H9 (cell line): ENCODE data around the gene TTC13. TPM values are rescaled to one million over a fixed set of nuclear protein-coding genes. Genes with fewer than 3 reads are reported as not detected.

Experiments used
- DNase-seq: peaks from one replicate; pipeline ENCODE4 v3.0.0-alpha.2; 2017
- H2AFZ ChIP-seq: one replicate; pipeline ENCODE4 v1.6.1; 2013; ENCODE audit warnings: mild to moderate bottlenecking, low read length, control low read depth, moderate library complexity
- H2AK5ac ChIP-seq: 2 replicates; pipeline ENCODE4 v1.6.1; 2013; ENCODE audit warnings: low read length, control low read depth, mixed read lengths; ENCODE audit not compliant: insufficient read length
- H2BK120ac ChIP-seq: one replicate; pipeline ENCODE4 v1.6.1; 2013; ENCODE audit warnings: low read depth, mild to moderate bottlenecking, low read length, control low read depth, inconsistent platforms; ENCODE audit not compliant: poor library complexity, severe bottlenecking
- H2BK12ac ChIP-seq: 2 replicates; pipeline ENCODE4 v1.6.1; 2013; ENCODE audit warnings: low read length, control low read depth, mixed read lengths, low read depth; ENCODE audit not compliant: insufficient read length
- H2BK15ac ChIP-seq: 2 replicates; pipeline ENCODE4 v1.6.1; 2013; ENCODE audit warnings: low read depth, low read length, control low read depth
- H2BK20ac ChIP-seq: one replicate; pipeline ENCODE4 v1.6.1; 2013; ENCODE audit warnings: low read depth, mild to moderate bottlenecking, low read length, control low read depth, inconsistent platforms; ENCODE audit not compliant: poor library complexity, severe bottlenecking
- H2BK5ac ChIP-seq: 2 replicates; pipeline ENCODE4 v1.6.1; 2013; ENCODE audit warnings: low read length, control low read depth, mixed read lengths; ENCODE audit not compliant: insufficient read length
- H3K14ac ChIP-seq: 2 replicates; pipeline ENCODE4 v1.6.1; 2013; ENCODE audit warnings: low read length, control low read depth; ENCODE audit not compliant: insufficient read depth
- H3K18ac ChIP-seq: 2 replicates; pipeline ENCODE4 v1.6.1; 2013; ENCODE audit warnings: low read depth, mild to moderate bottlenecking, mixed read lengths, low read length, control low read depth; ENCODE audit not compliant: insufficient read length
- H3K23ac ChIP-seq: 2 replicates; pipeline ENCODE4 v1.6.1; 2013; ENCODE audit warnings: low read length, control low read depth, mixed read lengths, low read depth; ENCODE audit not compliant: insufficient read length
- H3K23me2 ChIP-seq: 2 replicates; pipeline ENCODE4 v1.6.1; 2013; ENCODE audit warnings: low read depth, mild to moderate bottlenecking, mixed read lengths, low read length, control low read depth; ENCODE audit not compliant: insufficient read length, poor library complexity, severe bottlenecking
- H3K27ac ChIP-seq: 2 replicates; pipeline ENCODE4 v1.5.1; 2013; ENCODE audit warnings: low read length, control low read depth, mixed read lengths, low read depth; ENCODE audit not compliant: insufficient read length
- H3K27me3 ChIP-seq: 2 replicates; pipeline ENCODE4 v1.6.1; 2013; ENCODE audit warnings: low read length, control low read depth, inconsistent platforms; ENCODE audit not compliant: insufficient read depth
- H3K4ac ChIP-seq: 2 replicates; pipeline ENCODE4 v1.6.1; 2013; ENCODE audit warnings: low read depth, mild to moderate bottlenecking, control low read depth, inconsistent platforms, low read length, moderate library complexity
- H3K4me1 ChIP-seq: 2 replicates; pipeline ENCODE4 v1.6.1; 2013; ENCODE audit warnings: low read length, control low read depth, inconsistent platforms; ENCODE audit not compliant: insufficient read depth
- H3K4me2 ChIP-seq: 2 replicates; pipeline ENCODE4 v1.6.1; 2013; ENCODE audit warnings: low read length, control low read depth, mixed read lengths; ENCODE audit not compliant: insufficient read length, insufficient read depth
- H3K56ac ChIP-seq: 2 replicates; pipeline ENCODE4 v1.6.1; 2013; ENCODE audit warnings: low read depth, mild to moderate bottlenecking, mixed read lengths, low read length, control low read depth; ENCODE audit not compliant: insufficient read length
- H3K79me1 ChIP-seq: 2 replicates; pipeline ENCODE4 v1.6.1; 2013; ENCODE audit warnings: low read depth, mild to moderate bottlenecking, moderate library complexity, low read length, control low read depth, inconsistent platforms; ENCODE audit not compliant: insufficient read depth, poor library complexity, severe bottlenecking
- H3K79me2 ChIP-seq: 2 replicates; pipeline ENCODE4 v1.6.1; 2013; ENCODE audit warnings: low read length, control low read depth, inconsistent platforms; ENCODE audit not compliant: insufficient read depth
- H3K9ac ChIP-seq: 2 replicates; pipeline ENCODE4 v1.6.1; 2013; ENCODE audit warnings: low read length, control low read depth, mixed read lengths; ENCODE audit not compliant: insufficient read length; ENCODE audit errors: extremely low read depth
- H3K9me3 ChIP-seq: one replicate; pipeline ENCODE4 v1.6.1; 2013; ENCODE audit warnings: low read depth, low read length, inconsistent platforms; ENCODE audit not compliant: control insufficient read depth
- H3T11ph ChIP-seq: one replicate; pipeline ENCODE4 v1.6.1; 2013; ENCODE audit warnings: mild to moderate bottlenecking, low read length, control low read depth, inconsistent platforms
- H4K20me1 ChIP-seq: one replicate; pipeline ENCODE4 v1.6.1; 2013; ENCODE audit not compliant: control insufficient read depth, insufficient read length, insufficient read depth
- H4K5ac ChIP-seq: 2 replicates; pipeline ENCODE4 v1.6.1; 2013; ENCODE audit warnings: low read depth, mild to moderate bottlenecking, mixed read lengths, low read length, control low read depth; ENCODE audit not compliant: insufficient read length
- H4K8ac ChIP-seq: replicated peaks from 2 replicates; pipeline ENCODE4 v1.6.1; 2013; ENCODE audit warnings: low read length, control low read depth, mixed read lengths, low read depth; ENCODE audit not compliant: insufficient read length
- H4K91ac ChIP-seq: 2 replicates; pipeline ENCODE4 v1.6.1; 2013; ENCODE audit warnings: low read depth, mild to moderate bottlenecking, moderate library complexity, mixed read lengths, low read length, control low read depth; ENCODE audit not compliant: insufficient read length
- H3K27ac Mint-ChIP-seq, 3 experiments: 2 replicates in 2 of 3; 3 replicates in 1 of 3; pipeline ENCODE4 v1.8.0; 2020 to 2021; ENCODE audit warnings: mixed read lengths in 3 of 3, mild to moderate bottlenecking in 1 of 3, moderate library complexity in 1 of 3
- H3K27me3 Mint-ChIP-seq: 2 replicates; pipeline ENCODE4 v1.8.0; 2021; ENCODE audit warnings: low read depth, mild to moderate bottlenecking, moderate library complexity, mixed read lengths
- H3K36me3 Mint-ChIP-seq, 3 experiments: 2 replicates in 2 of 3; 3 replicates in 1 of 3; pipeline ENCODE4 v1.8.0; 2020 to 2021; ENCODE audit warnings: low read depth in 3 of 3, mixed read lengths in 3 of 3; ENCODE audit not compliant: insufficient read depth in 1 of 3
- H3K4me1 Mint-ChIP-seq, 2 experiments: 2 replicates each; pipeline ENCODE4 v1.8.0; 2020; ENCODE audit warnings: mixed read lengths in 2 of 2
- H3K4me3 Mint-ChIP-seq, 2 experiments: 2 replicates in 1 of 2; 3 replicates in 1 of 2; pipeline ENCODE4 v1.8.0; 2020 to 2021; ENCODE audit warnings: mild to moderate bottlenecking in 2 of 2, mixed read lengths in 2 of 2, moderate library complexity in 1 of 2
- H3K9me3 Mint-ChIP-seq, 2 experiments: 2 replicates in 1 of 2; 3 replicates in 1 of 2; pipeline ENCODE4 v1.8.0; 2020; ENCODE audit warnings: mild to moderate bottlenecking in 2 of 2, mixed read lengths in 2 of 2, moderate library complexity in 1 of 2
- WGBS: extraction: QIAGEN DNeasy Blood & Tissue Kit; methylation state at CpG from one replicate; pipeline ENCODE4 v1.1.7; 2013; ENCODE audit warnings: missing lambda C conversion rate, low lambda C conversion rate, mixed read lengths; ENCODE audit not compliant: insufficient read length; ENCODE audit errors: extremely low coverage; 5-methylcytosine and 5-hydroxymethylcytosine counted together
- total RNA-seq: library from RNA; stranded (reverse); gene quantifications from 2 replicates; pipeline ENCODE4 v1.2.1, GENCODE V29; 2021
- TF ChIP-seq, protein P1 (sequence below): fragments of 200-600 bp; sonication (generic); conservative IDR thresholded peaks from 3 replicates; pipeline ENCODE4 v1.8.0; 2021; ENCODE audit warnings: antibody characterized with exemption, mild to moderate bottlenecking

The TTC13 gene
- total RNA-seq, 1 experiment from 2014 or later = 7.6 TPM

- Mint-ChIP-seq H3K27ac (no peak overlapping the region), H3K36me3 (peaks cover 0 to 21% (median 15%) of the 10 kb centered on the region in 3 experiments; a peak in 6 of 7 replicates), H3K27me3 (peaks cover 39% of the 10 kb centered on the region), H3K4me3 (no peak overlapping the region), H3K9me3 (peaks cover 19 to 25% of the 10 kb centered on the region in 2 experiments), H3K4me1 (no peaks in the 10 kb centered on the region)
- H3K9ac ChIP-seq = no peak overlapping the region
- no peak overlapping the region for H3K4me2 ChIP-seq
- H3T11ph ChIP-seq = no peak overlapping the region
- H3K56ac ChIP-seq = no peak overlapping the region
- H3K4ac ChIP-seq = no peak overlapping the region
- no peak overlapping the region for H4K5ac ChIP-seq
- no peak overlapping the region for H3K23ac ChIP-seq
- H3K4me1 ChIP-seq = no peaks in the 10 kb centered on the region
- H3K79me1 ChIP-seq = no peaks in the 10 kb centered on the region
- H2BK12ac ChIP-seq = no peak overlapping the region
- DNase-seq = no peak
- no peak overlapping the region for H2BK120ac ChIP-seq
- H3K27ac ChIP-seq = no peak overlapping the region
- H2BK5ac ChIP-seq = no peak overlapping the region
- no peak overlapping the region for H2BK15ac ChIP-seq
- H3K14ac ChIP-seq = no peak overlapping the region
- no peaks in the 10 kb centered on the region for H3K27me3 ChIP-seq
- H4K8ac ChIP-seq = no peak overlapping the region
- H3K9me3 ChIP-seq = no peaks in the 10 kb centered on the region
- no peak overlapping the region for H2AFZ ChIP-seq
- no peak overlapping the region for H3K18ac ChIP-seq
- H3K23me2 ChIP-seq = no peaks in the 10 kb centered on the region
- H2BK20ac ChIP-seq = no peak overlapping the region
- no peak overlapping the region for H4K91ac ChIP-seq
- no CpG with 5 or more reads among the region's 4 CpGs for WGBS
- no peak overlapping the region for H2AK5ac ChIP-seq
- H4K20me1 ChIP-seq = no peaks in the 10 kb centered on the region
- TF ChIP-seq, protein P1, sequence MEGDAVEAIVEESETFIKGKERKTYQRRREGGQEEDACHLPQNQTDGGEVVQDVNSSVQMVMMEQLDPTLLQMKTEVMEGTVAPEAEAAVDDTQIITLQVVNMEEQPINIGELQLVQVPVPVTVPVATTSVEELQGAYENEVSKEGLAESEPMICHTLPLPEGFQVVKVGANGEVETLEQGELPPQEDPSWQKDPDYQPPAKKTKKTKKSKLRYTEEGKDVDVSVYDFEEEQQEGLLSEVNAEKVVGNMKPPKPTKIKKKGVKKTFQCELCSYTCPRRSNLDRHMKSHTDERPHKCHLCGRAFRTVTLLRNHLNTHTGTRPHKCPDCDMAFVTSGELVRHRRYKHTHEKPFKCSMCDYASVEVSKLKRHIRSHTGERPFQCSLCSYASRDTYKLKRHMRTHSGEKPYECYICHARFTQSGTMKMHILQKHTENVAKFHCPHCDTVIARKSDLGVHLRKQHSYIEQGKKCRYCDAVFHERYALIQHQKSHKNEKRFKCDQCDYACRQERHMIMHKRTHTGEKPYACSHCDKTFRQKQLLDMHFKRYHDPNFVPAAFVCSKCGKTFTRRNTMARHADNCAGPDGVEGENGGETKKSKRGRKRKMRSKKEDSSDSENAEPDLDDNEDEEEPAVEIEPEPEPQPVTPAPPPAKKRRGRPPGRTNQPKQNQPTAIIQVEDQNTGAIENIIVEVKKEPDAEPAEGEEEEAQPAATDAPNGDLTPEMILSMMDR = no peak
- H3K79me2 ChIP-seq = no peaks in the 10 kb centered on the region
These were observed 21.5 kb upstream of the TTC13 start for GRCh38 chr1:231000201-231000600.
